BLaER1 (cell line): ENCODE results near the gene TTYH2.

ENCODE experiments used
- H3K27ac ChIP-seq: shearing (Covaris generic); formaldehyde crosslinking; 2 replicates; pipeline ENCODE4 v1.8.1; 2022
- H3K27me3 ChIP-seq: shearing (Covaris generic); formaldehyde crosslinking; 2 replicates; pipeline ENCODE4 v1.8.1; 2022
- H3K36me3 ChIP-seq: shearing (Covaris generic); formaldehyde crosslinking; 2 replicates; pipeline ENCODE4 v1.8.1; 2022
- H3K4me1 ChIP-seq: shearing (Covaris generic); formaldehyde crosslinking; 2 replicates; pipeline ENCODE4 v1.8.1; 2022
- H3K4me2 ChIP-seq: shearing (Covaris generic); formaldehyde crosslinking; 2 replicates; pipeline ENCODE4 v1.8.1; 2022
- H3K4me3 ChIP-seq: shearing (Covaris generic); formaldehyde crosslinking; 2 replicates; pipeline ENCODE4 v1.8.1; 2022
- H3K9ac ChIP-seq: shearing (Covaris generic); formaldehyde crosslinking; 2 replicates; pipeline ENCODE4 v1.8.1; 2022
- H3K9me3 ChIP-seq: shearing (Covaris generic); formaldehyde crosslinking; 2 replicates; pipeline ENCODE4 v1.8.1; 2022
- H4K20me1 ChIP-seq: shearing (Covaris generic); formaldehyde crosslinking; 2 replicates; pipeline ENCODE4 v1.8.1; 2022
- Cebpa-rat ChIP-seq: shearing (Covaris generic); IDR thresholded peaks from 2 replicates; pipeline ENCODE4 v1.8.1; 2022

Gene TTYH2

GRCh38 chr17:74307984-74308773 is 94.8 kb downstream of the TTYH2 start:
- H3K4me2 ChIP-seq: peak overlapping the region; percentile 41
- H3K9me3 ChIP-seq: peaks cover 8% of the 10 kb centered on the region
- no peak for TF ChIP-seq Cebpa-rat
- H3K27ac ChIP-seq: no peak overlapping the region
- H4K20me1 ChIP-seq: no peaks in the 10 kb centered on the region
- no peaks in the 10 kb centered on the region for H3K36me3 ChIP-seq
- H3K4me3 ChIP-seq: no peak overlapping the region
- H3K4me1 ChIP-seq: peaks cover 71% of the 10 kb centered on the region
- H3K27me3 ChIP-seq: no peaks in the 10 kb centered on the region
- no peak overlapping the region for H3K9ac ChIP-seq

GRCh38 chr17:74309902-74310301 is 96.5 kb downstream of the TTYH2 start:
- H3K36me3 ChIP-seq: no peaks in the 10 kb centered on the region
- H3K9ac ChIP-seq: no peak overlapping the region

More at GRCh38 chr17:74309902-74310301, 96.5 kb downstream of the TTYH2 start:
- Histone ChIP-seq H3K9me3 (peaks cover 8% of the 10 kb centered on the region), H3K4me1 (peaks cover 63% of the 10 kb centered on the region), H3K27ac (no peak overlapping the region), H3K4me2 (peak overlapping the region; percentile 67), H4K20me1 (no peaks in the 10 kb centered on the region), H3K4me3 (no peak overlapping the region), H3K27me3 (no peaks in the 10 kb centered on the region)
- TF ChIP-seq Cebpa-rat: no peak
